CD4-positive, CD25-positive, alpha-beta regulatory T cell (primary cell): Measurements from ENCODE around the gene ADNP2. TPM values are rescaled to one million over a fixed set of nuclear protein-coding genes. Genes with fewer than 3 reads are reported as not detected.
A peak's percentile ranks its signal among the peaks of the same experiment; 100 is the strongest.

Experiments
- ATAC-seq, 2 donors: fragments of 150-1000 bp; cut with Tn5 transposase; one replicate each; pipeline ENCODE4 v1.10.0; 2021; ENCODE audit warnings: low read depth in 2 of 2, moderate number of reproducible peaks in 2 of 2, moderate library complexity in 1 of 2
- DNase-seq, 3 donors: peaks; one replicate each; pipeline versions ENCODE4 v3.0.0 to v3.0.0-alpha.2; 2012 to 2022; ENCODE audit warnings: mixed read lengths in 1 of 3
- H3K27ac ChIP-seq: one replicate; pipeline ENCODE4 v1.7.0; 2013; ENCODE audit warnings: mild to moderate bottlenecking, low read length; ENCODE audit not compliant: insufficient read depth, poor library complexity, severe bottlenecking
- H3K27me3 ChIP-seq: one replicate; pipeline ENCODE4 v1.7.0; 2013; ENCODE audit warnings: low read length; ENCODE audit not compliant: control insufficient read depth, insufficient read depth
- H3K36me3 ChIP-seq: one replicate; pipeline ENCODE4 v1.7.0; 2013; ENCODE audit warnings: mild to moderate bottlenecking, low read length, moderate library complexity; ENCODE audit not compliant: control insufficient read depth, insufficient read depth
- H3K4me1 ChIP-seq: 2 replicates; pipeline ENCODE4 v1.7.0; 2013; ENCODE audit warnings: mild to moderate bottlenecking, low read length; ENCODE audit not compliant: insufficient read depth, control insufficient read depth, poor library complexity, severe bottlenecking
- H3K4me3 ChIP-seq: one replicate; pipeline ENCODE4 v1.7.0; 2013; ENCODE audit warnings: low read depth, mild to moderate bottlenecking, low read length, moderate library complexity
- H3K9me3 ChIP-seq, 2 experiments: 1 replicate in 1 of 2; 2 replicates in 1 of 2; pipeline ENCODE4 v1.7.0; 2013; ENCODE audit warnings: low read length in 2 of 2, mild to moderate bottlenecking in 1 of 2, moderate library complexity in 1 of 2; ENCODE audit not compliant: control insufficient read depth in 2 of 2
- H3K27ac Mint-ChIP-seq, 3 donors: one replicate each; pipeline ENCODE4 v1.8.0; 2020 to 2022; ENCODE audit warnings: mild to moderate bottlenecking in 3 of 3, mixed read lengths in 3 of 3, moderate library complexity in 2 of 3
- H3K27me3 Mint-ChIP-seq: one replicate; pipeline ENCODE4 v1.8.0; 2022; ENCODE audit warnings: mild to moderate bottlenecking, mixed read lengths
- H3K36me3 Mint-ChIP-seq: one replicate; pipeline ENCODE4 v1.8.0; 2020; ENCODE audit warnings: mixed read lengths
- H3K4me1 Mint-ChIP-seq, 4 donors: one replicate each; pipeline ENCODE4 v1.8.0; 2020 to 2022; ENCODE audit warnings: mixed read lengths in 4 of 4, mild to moderate bottlenecking in 1 of 4
- H3K4me3 Mint-ChIP-seq, 4 donors: one replicate each; pipeline ENCODE4 v1.8.0; 2020 to 2022; ENCODE audit warnings: mild to moderate bottlenecking in 4 of 4, mixed read lengths in 4 of 4, moderate library complexity in 3 of 4
- H3K9me3 Mint-ChIP-seq, 7 donors: one replicate each; pipeline ENCODE4 v1.8.0; 2020 to 2022; ENCODE audit warnings: mixed read lengths in 7 of 7, mild to moderate bottlenecking in 3 of 7, moderate library complexity in 2 of 7
- polyA plus RNA-seq, 4 donors: library from polyadenylated mRNA; unstranded; fragments of 300-500 nt; fragmentation: Illumina TruSeq; gene quantifications; one replicate each; pipeline ENCODE4 v1.2.3, GENCODE V29; 2021
- total RNA-seq: library from RNA; stranded (reverse); gene quantifications from one replicate; pipeline ENCODE4 v1.2.3, GENCODE V29; 2022

The ADNP2 gene
- total and polyA plus RNA-seq, 5 donors from 2014 or later = 5.8 to 43.6 (median 8.8) TPM

- peaks cover 0 to 5% of the 10 kb centered on the region in 2 experiments for H3K9me3 ChIP-seq
- Mint-ChIP-seq H3K9me3 (peaks cover 0 to 4% (median 0%) of the 10 kb centered on the region in 7 donors), H3K4me3 (peak overlapping the region in 2 of 4 donors; percentile 61 to 86), H3K36me3 (peaks cover 4% of the 10 kb centered on the region), H3K4me1 (peaks cover 4 to 40% (median 18%) of the 10 kb centered on the region in 4 donors), H3K27me3 (peaks cover 16% of the 10 kb centered on the region), H3K27ac (peak overlapping the region; percentile 7 to 82 (median 29))
- H3K4me3 ChIP-seq = no peak overlapping the region
- peaks cover 15% of the 10 kb centered on the region for H3K4me1 ChIP-seq
- no peaks in the 10 kb centered on the region for H3K36me3 ChIP-seq
- no peak overlapping the region for H3K27ac ChIP-seq
- DNase-seq (no peak), ATAC-seq (no peak)
- H3K27me3 ChIP-seq = no peaks in the 10 kb centered on the region
These were observed 2.5 kb upstream of the ADNP2 start for GRCh38 chr18:80106482-80107051.

GRCh38 chr18:80107426-80107825 is 1.6 kb upstream of the ADNP2 start:
- Mint-ChIP-seq H3K27me3 (peaks cover 13% of the 10 kb centered on the region), H3K36me3 (peaks cover 4% of the 10 kb centered on the region), H3K4me3 (peak overlapping the region; percentile 83 to 90 (median 84)), H3K4me1 (peaks cover 4 to 45% (median 22%) of the 10 kb centered on the region in 4 donors), H3K9me3 (peaks cover 0 to 4% (median 0%) of the 10 kb centered on the region in 7 donors), H3K27ac (peak overlapping the region; percentile 70 to 83 (median 76))
- Histone ChIP-seq H3K27me3 (no peaks in the 10 kb centered on the region), H3K4me3 (no peak overlapping the region), H3K27ac (no peak overlapping the region), H3K36me3 (no peaks in the 10 kb centered on the region), H3K9me3 (peaks cover 0 to 5% of the 10 kb centered on the region in 2 experiments), H3K4me1 (peaks cover 15% of the 10 kb centered on the region)
- ATAC-seq = no peak
- DNase-seq = no peak

GRCh38 chr18:80108121-80108536 is 933 bp upstream of the ADNP2 start:
- peaks cover 0 to 4% (median 0%) of the 10 kb centered on the region in 7 donors for H3K9me3 Mint-ChIP-seq
- peak in 2 of 3 donors; percentile 15 to 19 for DNase-seq
- Histone ChIP-seq H3K4me3 (no peak overlapping the region), H3K4me1 (peaks cover 15% of the 10 kb centered on the region), H3K27me3 (no peaks in the 10 kb centered on the region), H3K36me3 (no peaks in the 10 kb centered on the region), H3K9me3 (peaks cover 0 to 5% of the 10 kb centered on the region in 2 experiments), H3K27ac (peak overlapping the region; percentile 95)
- peak overlapping the region; percentile 80 to 95 (median 91) for H3K27ac Mint-ChIP-seq
- no peak for ATAC-seq
- peak overlapping the region; percentile 86 to 90 (median 88) for H3K4me3 Mint-ChIP-seq
- H3K36me3 Mint-ChIP-seq = peaks cover 8% of the 10 kb centered on the region
- H3K4me1 Mint-ChIP-seq = peaks cover 4 to 50% (median 27%) of the 10 kb centered on the region in 4 donors
- peaks cover 12% of the 10 kb centered on the region for H3K27me3 Mint-ChIP-seq

- Histone ChIP-seq H3K36me3 (no peaks in the 10 kb centered on the region), H3K4me1 (peaks cover 20% of the 10 kb centered on the region), H3K9me3 (peaks cover 0 to 5% of the 10 kb centered on the region in 2 experiments), H3K27ac (peak overlapping the region; percentile 95), H3K4me3 (peak overlapping the region; percentile 90), H3K27me3 (no peaks in the 10 kb centered on the region)
- DNase-seq (peak in 2 of 3 donors; percentile 18 to 25), ATAC-seq (no peak)
- Mint-ChIP-seq H3K36me3 (peaks cover 11% of the 10 kb centered on the region), H3K9me3 (peaks cover 0 to 4% (median 0%) of the 10 kb centered on the region in 7 donors), H3K27me3 (peaks cover 2% of the 10 kb centered on the region), H3K4me3 (peak overlapping the region; percentile 43 to 94 (median 88)), H3K27ac (peak overlapping the region; percentile 13 to 77 (median 72)), H3K4me1 (peaks cover 16 to 61% (median 39%) of the 10 kb centered on the region in 4 donors)
These were observed 615 bp downstream of the ADNP2 start for GRCh38 chr18:80109676-80110078.

- H3K4me1 Mint-ChIP-seq = peaks cover 38 to 73% (median 59%) of the 10 kb centered on the region in 4 donors
These were observed 3.7 kb downstream of the ADNP2 start for GRCh38 chr18:80112624-80113248.

GRCh38 chr18:80115035-80115434 is 6.0 kb downstream of the ADNP2 start:
- Histone ChIP-seq H3K9me3 (no peaks in the 10 kb centered on the region), H3K27me3 (no peaks in the 10 kb centered on the region), H3K36me3 (peaks cover 21% of the 10 kb centered on the region), H3K4me1 (peaks cover 18% of the 10 kb centered on the region), H3K27ac (no peak overlapping the region), H3K4me3 (no peak overlapping the region)
- H3K4me3 Mint-ChIP-seq = peak overlapping the region in 2 of 4 donors; percentile 41 to 49
- H3K4me1 Mint-ChIP-seq = peaks cover 46 to 69% (median 54%) of the 10 kb centered on the region in 4 donors
- H3K27ac Mint-ChIP-seq = peak overlapping the region in 1 of 3 donors; percentile 13
- no peak for ATAC-seq
- DNase-seq = no peak
- H3K27me3 Mint-ChIP-seq = no peaks in the 10 kb centered on the region
- no peaks in the 10 kb centered on the region for H3K9me3 Mint-ChIP-seq
- H3K36me3 Mint-ChIP-seq = peaks cover 42% of the 10 kb centered on the region

More at GRCh38 chr18:80112624-80113248, 3.7 kb downstream of the ADNP2 start:
- H3K9me3 ChIP-seq = peaks cover 0 to 5% of the 10 kb centered on the region in 2 experiments
- peak overlapping the region in 2 of 4 donors; percentile 45 to 80 for H3K4me3 Mint-ChIP-seq
- DNase-seq = no peak
- H3K27me3 ChIP-seq = no peaks in the 10 kb centered on the region
- H3K9me3 Mint-ChIP-seq = peaks cover 0 to 1% (median 0%) of the 10 kb centered on the region in 7 donors
- H3K27ac Mint-ChIP-seq = peak overlapping the region in 2 of 3 donors; percentile 42 to 43
- peaks cover 20% of the 10 kb centered on the region for H3K4me1 ChIP-seq
- no peak for ATAC-seq
- no peaks in the 10 kb centered on the region for H3K36me3 ChIP-seq
- H3K27ac ChIP-seq = no peak overlapping the region
- no peaks in the 10 kb centered on the region for H3K27me3 Mint-ChIP-seq
- H3K36me3 Mint-ChIP-seq = peaks cover 20% of the 10 kb centered on the region
- H3K4me3 ChIP-seq = no peak overlapping the region

- ATAC-seq (no peak), DNase-seq (no peak)
- H3K4me1 ChIP-seq = no peaks in the 10 kb centered on the region
- peaks cover 33% of the 10 kb centered on the region for H3K36me3 ChIP-seq
- peaks cover 50% of the 10 kb centered on the region for H3K36me3 Mint-ChIP-seq
- H3K27ac ChIP-seq = no peak overlapping the region
- no peak overlapping the region for H3K4me3 ChIP-seq
- H3K4me3 Mint-ChIP-seq = no peak overlapping the region
- H3K27me3 ChIP-seq = no peaks in the 10 kb centered on the region
- peaks cover 34 to 64% (median 52%) of the 10 kb centered on the region in 4 donors for H3K4me1 Mint-ChIP-seq
- no peaks in the 10 kb centered on the region for H3K9me3 ChIP-seq
- H3K27ac Mint-ChIP-seq = no peak overlapping the region
- H3K9me3 Mint-ChIP-seq = peaks cover 0 to 2% (median 0%) of the 10 kb centered on the region in 7 donors
- no peaks in the 10 kb centered on the region for H3K27me3 Mint-ChIP-seq
These were observed 10.0 kb downstream of the ADNP2 start for GRCh38 chr18:80119111-80119510.
